T-helper 1 cell treated with Interleukin-12 subunit alpha and Interleukin-12 subunit beta and Interleukin-4 antibody, amounts not matched to agents 30 ng/mL and 1 ng/mL, for 36 hours (primary cell): ENCODE data around the gene APOB. TPM values are rescaled to one million over a fixed set of nuclear protein-coding genes. Genes with fewer than 3 reads are reported as not detected.

Experiments
- intact Hi-C: fragments of 100-400 bp; cut with micrococcal nuclease; formaldehyde crosslinking; loops from one replicate; pipeline ENCODE4 v1.15.1; 2024
- total RNA-seq: library from RNA; stranded (reverse); gene quantifications from 2 replicates; pipeline ENCODE4 v1.2.3, GENCODE V29; 2022

Gene APOB
- total RNA-seq, 1 donor from 2014 or later = not detected

GRCh38 chr2:21047141-21048009, 3.5 kb upstream of the APOB start:
- intact Hi-C loops = loop anchor here (10.0 kb wide), 1 partner anchor 1307 kb away; no protein-coding TSS in a partner anchor

- intact Hi-C loops = loop anchor here (10.0 kb wide), 1 partner anchor 1308 kb away; no protein-coding TSS in a partner anchor
Measured at GRCh38 chr2:21046506-21046905, 2.6 kb upstream of the APOB start.

- intact Hi-C loops = loop anchor here (5.0 to 10.0 kb wide), 2 partner anchors 383 to 1310 kb away; no protein-coding TSS in a partner anchor
Measured at GRCh38 chr2:21044694-21045371, 960 bp upstream of the APOB start.

GRCh38 chr2:21042958-21043743, 722 bp downstream of the APOB start:
- intact Hi-C loops = loop anchor here (1.0 to 10.0 kb wide), 4 partner anchors 75 to 1312 kb away; no protein-coding TSS in a partner anchor

- intact Hi-C loops = loop anchor here (1.0 to 10.0 kb wide), 3 partner anchors 275 to 1312 kb away; no protein-coding TSS in a partner anchor
Measured at GRCh38 chr2:21042708-21042957, 1.2 kb downstream of the APOB start.

GRCh38 chr2:21041943-21042707, 1.7 kb downstream of the APOB start:
- intact Hi-C loops = loop anchor here (1.0 to 10.0 kb wide), 3 partner anchors 275 to 1313 kb away; no protein-coding TSS in a partner anchor

GRCh38 chr2:21041462-21041861, 2.4 kb downstream of the APOB start:
- intact Hi-C loops = loop anchor here (5.0 to 10.0 kb wide), 2 partner anchors 379 to 1313 kb away; no protein-coding TSS in a partner anchor

- intact Hi-C loops = loop anchor here (5.0 to 10.0 kb wide), 2 partner anchors 378 to 1314 kb away; no protein-coding TSS in a partner anchor
Measured at GRCh38 chr2:21040468-21041377, 3.1 kb downstream of the APOB start.

GRCh38 chr2:21039979-21040467, 3.9 kb downstream of the APOB start:
- intact Hi-C loops = loop anchor here (5.0 to 10.0 kb wide), 2 partner anchors 378 to 1315 kb away; no protein-coding TSS in a partner anchor

GRCh38 chr2:21039080-21039556, 4.8 kb downstream of the APOB start:
- intact Hi-C loops = no loop called here

- intact Hi-C loops = no loop called here
Measured at GRCh38 chr2:21038403-21039073, 5.3 kb downstream of the APOB start.

GRCh38 chr2:21037671-21038108, 6.2 kb downstream of the APOB start:
- intact Hi-C loops = no loop called here

GRCh38 chr2:21036708-21037670, 6.9 kb downstream of the APOB start:
- intact Hi-C loops = no loop called here

GRCh38 chr2:21035974-21036707, 7.7 kb downstream of the APOB start:
- intact Hi-C loops = no loop called here

- intact Hi-C loops = no loop called here
Measured at GRCh38 chr2:21035282-21035973, 8.4 kb downstream of the APOB start.

- intact Hi-C loops = no loop called here
Measured at GRCh38 chr2:21034972-21035279, 8.9 kb downstream of the APOB start.
